ENCODE data around the gene CYB561D1.

DNA sequence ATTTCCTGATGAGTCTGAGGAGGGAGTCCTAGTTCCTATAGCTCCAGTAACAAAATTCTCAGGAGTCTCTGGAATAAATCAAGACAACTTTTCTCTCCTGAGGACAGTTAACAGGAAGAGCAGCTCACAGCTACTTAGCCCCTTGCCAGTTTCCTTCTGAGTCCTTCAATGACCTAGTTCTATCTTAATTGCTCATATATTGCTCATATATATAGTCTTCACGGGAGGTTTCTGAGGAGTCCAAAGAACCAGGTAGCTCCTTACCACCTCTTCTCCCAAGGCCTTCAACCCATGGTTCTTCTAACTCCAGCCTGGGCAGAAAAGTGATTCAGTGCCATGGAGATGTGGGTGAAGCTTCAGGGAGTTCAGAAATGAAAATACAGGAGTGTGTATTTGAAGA, 11.1 kb downstream of the CYB561D1 start:
- TF ChIP-seq CTCF (optimal IDR thresholded peaks at IDR 0.05 in 1 of 3, IDR thresholded peaks at IDR 0.05 in 1 of 3, conservative IDR thresholded peaks at IDR 0.05 in 1 of 3; ENCODE audit: extremely low read depth in 1 of 3, insufficient read depth in 2 of 3, low read length in 3 of 3) (no peak), EZH2 (IDR thresholded peaks at IDR 0.05; ENCODE audit: low read length) (no peak)

Measured in keratinocyte (primary cell).